ENCODE results near the gene NSMF.

NSMF gene

DNA sequence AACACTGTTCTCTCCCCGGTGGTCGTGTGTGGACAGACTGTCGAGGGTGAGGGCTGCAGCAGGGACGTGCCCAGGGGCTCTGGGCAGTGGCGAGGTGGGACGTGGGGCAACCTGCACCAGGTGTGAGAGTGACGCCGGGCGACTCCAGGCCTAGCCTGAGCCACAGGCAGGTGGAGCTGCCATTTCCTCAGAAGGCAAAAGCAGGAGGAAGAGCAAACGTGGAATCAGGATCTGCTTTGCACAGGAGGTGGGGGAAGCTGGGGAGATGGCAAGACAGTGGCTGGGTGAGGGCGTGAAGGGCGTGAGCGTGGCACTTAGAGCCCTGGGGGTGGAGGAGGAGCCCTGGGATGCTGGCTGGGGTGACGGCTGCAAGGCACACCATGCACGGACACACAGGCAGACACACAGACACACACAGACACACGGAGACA, 39.6 kb upstream of the NSMF start:
- Histone ChIP-seq H3K27me3 (ENCODE audit: control insufficient read depth, insufficient read depth, low read length) (no peaks in the 10 kb centered on the region), H3K4me1 (ENCODE audit: control insufficient read depth, low read depth, low read length) (no peaks in the 10 kb centered on the region), H3K27ac (ENCODE audit: low read length) (no peak overlapping the region), H3K36me3 (ENCODE audit: control insufficient read depth, low read depth, low read length) (no peaks in the 10 kb centered on the region), H3K9ac (ENCODE audit: low read length) (no peak overlapping the region), H3K9me3 (ENCODE audit: control insufficient read depth, low read depth, low read length) (peaks cover 3% of the 10 kb centered on the region), H3K4me3 (ENCODE audit: low read length) (no peak overlapping the region)

DNA sequence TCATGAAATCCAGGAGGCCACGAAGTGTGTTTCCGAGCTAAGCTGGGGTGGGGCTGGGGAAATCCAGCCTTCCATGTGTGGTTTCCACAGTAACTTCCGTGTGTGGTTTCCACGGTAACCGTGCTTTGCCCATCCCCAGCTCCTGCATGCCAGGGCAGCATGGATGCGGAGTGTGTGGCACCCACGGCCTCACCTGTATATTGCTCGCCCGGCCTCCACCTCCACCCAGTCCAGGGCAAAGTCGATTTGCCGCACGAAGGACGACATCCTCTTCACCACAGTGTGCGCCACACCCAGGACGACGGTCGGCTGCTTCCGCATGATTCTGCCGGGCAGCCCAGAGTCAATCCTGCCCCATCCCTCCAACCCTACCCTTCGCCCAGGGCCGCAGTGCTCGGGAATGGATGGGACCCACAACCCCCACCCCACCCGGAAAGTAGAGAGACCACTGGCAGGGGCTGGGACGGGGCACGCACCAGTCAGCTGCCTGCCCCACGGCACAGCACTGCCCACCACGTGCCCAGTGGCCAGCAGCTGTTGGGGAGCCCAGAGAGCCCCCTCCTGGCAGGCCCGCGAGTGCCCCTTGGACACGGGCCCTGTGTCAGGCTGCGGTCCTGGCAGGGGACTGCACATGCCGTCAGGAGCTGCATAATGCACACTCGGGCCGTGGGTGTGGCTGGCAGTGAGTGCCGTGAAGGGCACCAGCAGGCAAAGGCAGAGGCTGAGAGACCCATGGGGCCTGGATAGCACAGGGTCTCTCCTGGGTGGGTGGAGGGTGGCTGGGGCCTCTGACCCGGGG, 39.0 kb upstream of the NSMF start:
- H3K27me3 ChIP-seq (ENCODE audit: control insufficient read depth, insufficient read depth, low read length): no peaks in the 10 kb centered on the region
- no peak overlapping the region for H3K9ac ChIP-seq (ENCODE audit: low read length)
- no peak overlapping the region for H3K27ac ChIP-seq (ENCODE audit: low read length)
- H3K4me3 ChIP-seq (ENCODE audit: low read length): no peak overlapping the region
- H3K4me1 ChIP-seq (ENCODE audit: control insufficient read depth, low read depth, low read length): no peaks in the 10 kb centered on the region
- no peaks in the 10 kb centered on the region for H3K36me3 ChIP-seq (ENCODE audit: control insufficient read depth, low read depth, low read length)
- H3K9me3 ChIP-seq (ENCODE audit: control insufficient read depth, low read depth, low read length): no peaks in the 10 kb centered on the region

DNA sequence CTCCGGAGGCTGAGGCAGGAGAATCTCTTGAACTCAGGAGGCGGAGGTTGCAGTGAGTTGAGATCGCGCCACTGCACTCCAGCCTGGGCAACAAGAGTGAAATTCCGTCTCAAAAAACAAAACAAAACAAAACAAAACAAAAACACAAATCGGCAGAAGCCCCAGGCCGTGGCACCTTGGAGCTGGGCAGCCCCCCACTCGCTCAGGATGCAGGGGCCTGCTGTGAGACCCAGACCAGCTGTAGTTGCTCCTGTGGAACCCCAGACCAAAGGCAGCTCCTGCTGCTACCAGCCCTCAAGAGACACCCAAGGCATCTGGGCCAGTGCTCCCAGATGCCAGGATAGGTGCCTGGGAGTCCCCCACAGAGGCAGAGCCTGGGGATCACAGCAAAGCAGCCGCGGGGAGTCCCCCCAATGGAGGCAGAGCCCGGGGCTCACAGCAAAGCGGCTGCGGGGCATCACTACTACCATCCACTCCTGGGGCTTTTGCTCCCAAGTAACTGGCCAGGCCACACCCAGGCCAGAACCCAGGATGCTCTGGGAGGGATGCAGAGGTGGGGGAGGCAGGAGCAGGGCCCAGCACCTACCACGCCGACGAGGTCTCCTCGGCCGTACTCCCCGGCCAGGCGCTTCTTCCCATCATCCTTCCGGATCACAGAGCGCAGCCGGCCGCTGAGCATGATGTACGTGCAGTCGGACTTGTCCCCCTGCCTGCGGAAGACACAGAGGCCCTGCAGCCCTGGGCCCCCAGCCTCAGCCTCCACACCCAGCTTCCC, 37.7 kb upstream of the NSMF start:
- Histone ChIP-seq H3K9ac (ENCODE audit: low read length) (no peak overlapping the region), H3K27me3 (ENCODE audit: control insufficient read depth, insufficient read depth, low read length) (no peaks in the 10 kb centered on the region), H3K4me3 (ENCODE audit: low read length) (no peak overlapping the region), H3K4me1 (ENCODE audit: control insufficient read depth, low read depth, low read length) (no peaks in the 10 kb centered on the region), H3K27ac (ENCODE audit: low read length) (no peak overlapping the region), H3K36me3 (ENCODE audit: control insufficient read depth, low read depth, low read length) (no peaks in the 10 kb centered on the region), H3K9me3 (ENCODE audit: control insufficient read depth, low read depth, low read length) (no peaks in the 10 kb centered on the region)

DNA sequence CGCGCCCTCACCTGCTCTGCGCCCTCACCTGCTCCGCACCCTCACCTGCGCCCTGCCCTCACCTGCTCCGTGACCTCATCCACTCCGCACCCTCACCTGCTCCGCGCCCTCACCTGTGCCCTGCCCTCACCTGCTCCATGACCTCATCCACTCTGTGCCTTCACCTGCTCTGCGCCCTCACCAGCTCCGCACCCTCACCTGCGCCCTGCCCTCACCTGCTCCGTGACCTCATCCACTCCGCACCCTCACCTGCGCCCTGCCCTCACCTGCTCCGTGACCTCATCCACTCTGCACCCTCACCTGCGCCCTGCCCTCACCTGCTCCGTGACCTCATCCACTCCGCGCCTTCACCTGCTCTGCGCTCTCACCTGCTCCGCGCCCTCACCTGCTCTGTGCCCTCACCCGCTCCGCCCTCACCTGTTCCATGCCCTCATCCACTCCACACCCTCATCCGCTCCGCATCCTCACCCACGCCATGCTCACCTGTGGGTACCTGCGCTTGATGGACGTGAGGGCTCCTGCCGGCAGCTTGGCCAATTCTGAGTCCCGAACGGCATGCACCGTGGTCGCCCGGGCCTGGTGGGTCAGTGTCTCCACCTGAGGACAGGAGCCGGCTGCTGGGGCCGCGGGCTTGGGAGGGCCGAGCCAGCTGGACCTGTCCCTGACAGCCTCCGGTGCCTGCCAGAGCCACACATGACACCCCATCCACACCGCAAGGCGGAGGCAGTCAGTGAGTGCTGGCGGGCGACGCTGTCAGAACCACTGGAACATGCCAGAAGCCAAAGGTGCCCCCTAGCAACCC, 35.6 kb upstream of the NSMF start:
- no peaks in the 10 kb centered on the region for H3K9me3 ChIP-seq (ENCODE audit: control insufficient read depth, low read depth, low read length)

DNA sequence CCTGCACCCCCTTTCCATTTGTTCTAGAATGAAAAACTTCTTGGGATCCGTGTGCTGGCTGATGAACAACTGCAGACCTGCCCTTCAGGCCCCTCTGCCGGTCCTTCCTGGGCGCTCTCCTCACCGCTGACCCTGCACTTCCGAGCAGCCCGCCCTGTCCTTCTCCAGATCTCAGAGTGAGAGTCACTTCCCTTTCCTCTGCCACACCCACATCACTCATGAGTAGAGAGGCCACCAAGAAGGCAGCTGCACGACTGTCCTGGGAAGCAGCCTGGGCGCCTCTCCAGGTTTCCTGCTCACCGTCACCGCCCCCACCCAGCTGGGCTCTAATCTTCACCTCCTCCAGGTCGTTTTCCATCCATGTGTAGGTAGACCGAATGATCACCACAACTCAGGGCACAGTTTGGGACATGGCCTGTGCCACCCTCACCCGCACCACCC, 35.0 kb upstream of the NSMF start:
- Histone ChIP-seq H3K27ac (ENCODE audit: low read length) (no peak overlapping the region), H3K27me3 (ENCODE audit: control insufficient read depth, insufficient read depth, low read length) (no peaks in the 10 kb centered on the region), H3K9me3 (ENCODE audit: control insufficient read depth, low read depth, low read length) (no peaks in the 10 kb centered on the region), H3K4me3 (ENCODE audit: low read length) (no peak overlapping the region), H3K36me3 (ENCODE audit: control insufficient read depth, low read depth, low read length) (no peaks in the 10 kb centered on the region), H3K9ac (ENCODE audit: low read length) (no peak overlapping the region), H3K4me1 (ENCODE audit: control insufficient read depth, low read depth, low read length) (no peaks in the 10 kb centered on the region)

More for the DNA sequence above, 35.6 kb upstream of the NSMF start:
- no peaks in the 10 kb centered on the region for H3K4me1 ChIP-seq (ENCODE audit: control insufficient read depth, low read depth, low read length)
- H3K9ac ChIP-seq (ENCODE audit: low read length): no peak overlapping the region
- no peak overlapping the region for H3K27ac ChIP-seq (ENCODE audit: low read length)
- H3K4me3 ChIP-seq (ENCODE audit: low read length): no peak overlapping the region
- H3K27me3 ChIP-seq (ENCODE audit: control insufficient read depth, insufficient read depth, low read length): no peaks in the 10 kb centered on the region
- H3K36me3 ChIP-seq (ENCODE audit: control insufficient read depth, low read depth, low read length): no peaks in the 10 kb centered on the region

DNA sequence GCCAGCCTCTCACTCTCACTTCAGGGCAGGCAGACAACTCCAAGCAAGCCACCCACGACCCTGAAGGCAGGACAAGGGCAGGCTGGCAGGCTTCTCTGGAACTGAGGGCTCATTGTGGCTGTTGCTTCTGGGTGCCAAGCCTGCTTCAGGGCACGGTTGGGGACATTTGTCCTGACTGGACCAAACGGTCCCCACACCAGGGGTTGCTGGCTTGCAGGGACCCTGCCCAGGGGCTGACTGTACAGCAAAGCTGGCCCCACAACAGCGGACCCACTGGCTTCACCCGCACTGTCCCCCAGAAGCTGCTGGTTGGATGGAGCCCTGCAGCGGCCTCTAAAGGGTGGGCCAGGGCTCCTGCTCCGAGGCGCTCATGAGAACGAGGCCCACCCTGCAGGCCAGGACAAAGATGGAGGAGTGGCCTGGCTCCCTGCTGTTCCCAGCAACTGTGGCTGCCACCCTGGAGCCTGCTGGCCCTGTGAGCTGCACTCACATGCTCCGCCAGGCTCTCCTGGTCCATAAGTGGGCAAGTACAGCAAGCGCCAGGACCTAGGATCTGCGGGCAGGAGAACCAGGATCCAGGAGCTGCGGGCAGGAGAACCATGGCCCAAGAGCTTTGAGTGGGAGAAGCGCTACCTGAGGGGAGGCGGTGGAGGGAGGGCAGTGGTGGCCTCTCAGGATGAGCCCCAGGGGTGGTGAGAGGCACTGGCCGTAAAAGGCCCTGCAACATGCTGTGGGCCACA, 34.4 kb upstream of the NSMF start:
- H3K27me3 ChIP-seq (ENCODE audit: control insufficient read depth, insufficient read depth, low read length): no peaks in the 10 kb centered on the region
- no peaks in the 10 kb centered on the region for H3K4me1 ChIP-seq (ENCODE audit: control insufficient read depth, low read depth, low read length)
- H3K9me3 ChIP-seq (ENCODE audit: control insufficient read depth, low read depth, low read length): no peaks in the 10 kb centered on the region
- H3K36me3 ChIP-seq (ENCODE audit: control insufficient read depth, low read depth, low read length): no peaks in the 10 kb centered on the region
- no peak overlapping the region for H3K4me3 ChIP-seq (ENCODE audit: low read length)
- no peak overlapping the region for H3K9ac ChIP-seq (ENCODE audit: low read length)
- H3K27ac ChIP-seq (ENCODE audit: low read length): no peak overlapping the region

DNA sequence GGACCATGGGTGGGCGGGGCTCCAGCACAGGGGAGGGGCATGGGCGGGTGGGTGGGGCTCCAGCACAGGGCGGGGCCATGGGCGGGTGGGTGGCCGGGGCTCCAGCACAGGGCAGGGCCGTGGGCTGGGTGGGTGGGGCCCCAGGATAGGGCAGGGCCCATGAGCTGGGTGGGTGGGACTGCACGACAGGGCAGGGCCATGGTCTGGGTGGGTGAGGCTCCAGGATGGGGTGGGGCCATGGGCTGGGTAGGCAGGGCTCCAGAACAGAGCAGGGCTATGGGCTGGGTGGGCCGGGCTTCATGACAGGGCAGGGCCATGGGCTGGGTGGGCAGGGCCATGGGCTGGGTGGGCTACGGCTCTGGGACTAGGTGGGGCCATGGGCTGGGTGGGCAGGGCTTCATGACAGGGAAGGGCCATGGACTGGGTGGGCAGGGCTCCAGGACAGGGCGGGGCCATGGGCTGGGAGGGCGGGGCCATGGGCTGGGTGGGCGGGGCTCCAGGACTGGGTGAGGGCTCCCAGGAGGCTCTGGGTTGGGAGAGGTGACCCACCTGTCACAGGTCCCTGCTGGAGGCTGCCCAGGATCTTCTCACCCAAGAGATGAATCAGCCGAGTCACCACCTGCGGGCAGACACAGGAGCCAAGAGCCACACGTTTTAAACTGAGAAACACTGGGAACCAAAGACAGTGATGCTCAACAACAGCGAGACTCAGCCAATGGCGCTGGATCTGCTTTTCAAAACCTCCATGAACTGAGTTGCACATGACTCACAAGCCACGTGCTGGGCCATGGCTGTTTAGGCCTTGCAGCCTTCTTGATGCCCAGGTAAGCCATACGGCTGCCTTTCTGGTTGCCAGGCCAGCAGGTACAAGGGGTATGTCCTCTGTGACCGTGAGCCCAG, 33.6 kb upstream of the NSMF start:
- Histone ChIP-seq H3K9ac (ENCODE audit: low read length) (no peak overlapping the region), H3K9me3 (ENCODE audit: control insufficient read depth, low read depth, low read length) (no peaks in the 10 kb centered on the region), H3K36me3 (ENCODE audit: control insufficient read depth, low read depth, low read length) (no peaks in the 10 kb centered on the region), H3K27ac (ENCODE audit: low read length) (no peak overlapping the region), H3K27me3 (ENCODE audit: control insufficient read depth, insufficient read depth, low read length) (no peaks in the 10 kb centered on the region), H3K4me3 (ENCODE audit: low read length) (no peak overlapping the region), H3K4me1 (ENCODE audit: control insufficient read depth, low read depth, low read length) (no peaks in the 10 kb centered on the region)

DNA sequence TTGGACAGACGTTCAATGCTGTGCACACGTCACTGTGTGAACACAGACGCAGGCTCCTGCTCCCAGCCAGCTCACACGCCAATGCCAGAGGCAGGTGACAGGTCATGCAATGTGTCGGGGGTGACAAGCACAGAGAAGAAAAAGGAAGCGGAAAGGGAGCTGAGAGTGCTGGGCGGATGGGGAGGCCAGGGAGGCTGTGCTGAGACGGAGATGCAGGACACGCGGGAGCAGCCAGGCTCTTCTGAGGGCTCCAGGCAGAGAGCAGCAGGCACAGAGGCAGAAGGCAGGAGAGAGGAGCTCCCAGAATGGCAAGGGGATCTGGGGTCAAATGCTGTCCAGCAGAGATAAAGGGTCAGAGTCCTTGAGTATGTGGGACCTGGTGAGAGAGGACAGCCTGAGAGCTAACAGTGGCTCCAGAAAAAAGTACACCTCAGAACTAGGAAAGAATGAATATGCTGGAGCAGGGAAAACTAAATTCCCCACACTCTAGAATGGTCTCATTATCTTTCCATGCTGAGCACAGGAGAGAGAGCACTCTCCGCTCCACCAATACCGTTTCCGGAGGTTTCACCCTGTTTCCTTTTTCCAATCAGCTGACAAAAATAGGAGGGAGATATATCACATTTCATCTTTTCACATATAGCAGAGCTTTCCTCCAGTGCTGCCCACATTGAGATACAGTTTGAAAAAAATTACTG, 32.8 kb upstream of the NSMF start:
- Histone ChIP-seq H3K4me3 (ENCODE audit: low read length) (no peak overlapping the region), H3K27ac (ENCODE audit: low read length) (no peak overlapping the region), H3K9me3 (ENCODE audit: control insufficient read depth, low read depth, low read length) (no peaks in the 10 kb centered on the region), H3K9ac (ENCODE audit: low read length) (no peak overlapping the region), H3K27me3 (ENCODE audit: control insufficient read depth, insufficient read depth, low read length) (no peaks in the 10 kb centered on the region), H3K36me3 (ENCODE audit: control insufficient read depth, low read depth, low read length) (no peaks in the 10 kb centered on the region), H3K4me1 (ENCODE audit: control insufficient read depth, low read depth, low read length) (no peaks in the 10 kb centered on the region)

DNA sequence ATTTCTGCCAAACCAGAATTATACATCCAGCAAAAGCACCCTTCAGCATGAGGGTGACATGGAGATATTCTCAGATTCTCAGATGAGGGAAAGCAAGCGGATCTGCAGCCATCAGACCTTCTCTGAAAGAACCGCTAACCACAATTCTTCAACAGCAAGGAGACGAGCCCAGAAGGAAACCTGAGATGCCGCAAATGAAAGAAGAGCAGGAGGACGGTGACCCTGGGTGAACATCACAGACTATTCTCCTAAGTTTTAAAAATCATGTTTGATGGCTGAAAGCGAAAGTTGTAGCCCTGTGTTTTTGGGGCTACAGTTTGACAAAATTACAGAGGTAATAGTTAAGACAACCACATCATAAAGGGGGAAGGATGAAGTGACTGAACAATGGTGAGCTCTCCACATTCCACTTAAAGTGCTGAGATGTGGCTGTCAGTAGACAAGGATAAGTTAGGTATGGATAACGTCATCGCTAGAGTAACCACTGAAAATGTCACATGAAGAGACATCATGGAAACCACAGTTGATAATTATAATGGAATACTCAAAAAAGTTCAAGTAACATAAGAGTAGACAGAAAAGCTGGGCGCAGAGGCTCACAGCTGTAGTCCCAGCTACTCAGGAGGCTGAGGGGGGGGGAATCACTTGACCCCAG, 31.5 kb upstream of the NSMF start:
- H3K27ac ChIP-seq (ENCODE audit: low read length): no peak overlapping the region
- no peak overlapping the region for H3K9ac ChIP-seq (ENCODE audit: low read length)
- H3K4me1 ChIP-seq (ENCODE audit: control insufficient read depth, low read depth, low read length): no peaks in the 10 kb centered on the region
- H3K27me3 ChIP-seq (ENCODE audit: control insufficient read depth, insufficient read depth, low read length): no peaks in the 10 kb centered on the region
- no peaks in the 10 kb centered on the region for H3K36me3 ChIP-seq (ENCODE audit: control insufficient read depth, low read depth, low read length)
- no peak overlapping the region for H3K4me3 ChIP-seq (ENCODE audit: low read length)
- no peaks in the 10 kb centered on the region for H3K9me3 ChIP-seq (ENCODE audit: control insufficient read depth, low read depth, low read length)

DNA sequence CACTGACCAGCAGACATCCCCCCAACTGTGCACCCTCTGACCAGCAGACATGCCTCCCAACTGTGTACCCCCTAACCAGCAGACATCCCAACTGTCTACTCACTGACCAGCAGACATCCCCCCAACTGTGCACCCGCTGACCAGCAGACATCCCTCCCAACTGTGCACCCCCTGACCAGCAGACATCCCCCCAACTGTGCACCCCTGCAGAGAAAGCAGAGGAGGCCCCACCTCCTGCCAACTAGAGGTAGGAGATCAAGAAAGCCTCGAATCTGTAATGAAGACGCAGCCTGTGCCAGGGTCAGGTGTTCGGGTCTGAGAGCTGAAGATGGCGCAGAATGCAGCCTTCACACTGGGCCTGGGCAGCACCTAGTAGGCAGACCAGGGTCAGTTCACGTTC, 29.8 kb upstream of the NSMF start:
- Histone ChIP-seq H3K4me3 (ENCODE audit: low read length) (no peak overlapping the region), H3K9me3 (ENCODE audit: control insufficient read depth, low read depth, low read length) (no peaks in the 10 kb centered on the region), H3K27ac (ENCODE audit: low read length) (no peak overlapping the region), H3K4me1 (ENCODE audit: control insufficient read depth, low read depth, low read length) (no peaks in the 10 kb centered on the region), H3K36me3 (ENCODE audit: control insufficient read depth, low read depth, low read length) (no peaks in the 10 kb centered on the region), H3K9ac (ENCODE audit: low read length) (no peak overlapping the region), H3K27me3 (ENCODE audit: control insufficient read depth, insufficient read depth, low read length) (no peaks in the 10 kb centered on the region)

All from iPS-18a (cell line).